HL-60 (cell line): ENCODE data around the gene FCAMR.

ENCODE experiments used
- DNase-seq, 2 experiments: peaks; one replicate each; pipeline ENCODE4 v3.0.0-alpha.2; 2010 to 2020; ENCODE audit warnings: low read depth in 1 of 2, low spot score in 1 of 2
- H3K27ac ChIP-seq: fragments of 250-450 bp; sonication (Bioruptor Pico); replicated peaks from 2 replicates; pipeline ENCODE4 v1.5.1; 2020; ENCODE audit warnings: mild to moderate bottlenecking, moderate library complexity
- H3K27me3 ChIP-seq: fragments of 250-450 bp; sonication (Bioruptor Pico); 2 replicates; pipeline ENCODE4 v1.5.1; 2021; ENCODE audit warnings: mild to moderate bottlenecking, moderate library complexity; ENCODE audit not compliant: insufficient read depth, poor library complexity, severe bottlenecking
- H3K4me3 ChIP-seq: replicated peaks from 2 replicates; pipeline ENCODE4 v1.5.1; 2011; ENCODE audit warnings: mild to moderate bottlenecking, control low read depth, low read length; ENCODE audit not compliant: insufficient read depth
- GABPA ChIP-seq: IDR thresholded peaks from 2 replicates; pipeline ENCODE4 v1.6.1; 2012; ENCODE audit warnings: low read depth
- POLR2AphosphoS5 ChIP-seq: IDR thresholded peaks from 2 replicates; pipeline ENCODE4 v1.6.1; 2012; ENCODE audit warnings: low read depth
- SPI1 ChIP-seq: IDR thresholded peaks from 2 replicates; pipeline ENCODE4 v1.6.1; 2012; ENCODE audit warnings: low read depth, mild to moderate bottlenecking, borderline replicate concordance
- TF ChIP-seq, protein P1 (sequence below): IDR thresholded peaks from 2 replicates; pipeline ENCODE4 v1.6.1; 2012; ENCODE audit warnings: low read depth; ENCODE audit not compliant: insufficient replicate concordance
- TF ChIP-seq, protein P2 (sequence below): IDR thresholded peaks from one replicate; pipeline ENCODE4 v1.5.1; 2011; ENCODE audit warnings: low read length, control low read depth, inconsistent platforms; ENCODE audit not compliant: insufficient read depth

The FCAMR gene

DNA sequence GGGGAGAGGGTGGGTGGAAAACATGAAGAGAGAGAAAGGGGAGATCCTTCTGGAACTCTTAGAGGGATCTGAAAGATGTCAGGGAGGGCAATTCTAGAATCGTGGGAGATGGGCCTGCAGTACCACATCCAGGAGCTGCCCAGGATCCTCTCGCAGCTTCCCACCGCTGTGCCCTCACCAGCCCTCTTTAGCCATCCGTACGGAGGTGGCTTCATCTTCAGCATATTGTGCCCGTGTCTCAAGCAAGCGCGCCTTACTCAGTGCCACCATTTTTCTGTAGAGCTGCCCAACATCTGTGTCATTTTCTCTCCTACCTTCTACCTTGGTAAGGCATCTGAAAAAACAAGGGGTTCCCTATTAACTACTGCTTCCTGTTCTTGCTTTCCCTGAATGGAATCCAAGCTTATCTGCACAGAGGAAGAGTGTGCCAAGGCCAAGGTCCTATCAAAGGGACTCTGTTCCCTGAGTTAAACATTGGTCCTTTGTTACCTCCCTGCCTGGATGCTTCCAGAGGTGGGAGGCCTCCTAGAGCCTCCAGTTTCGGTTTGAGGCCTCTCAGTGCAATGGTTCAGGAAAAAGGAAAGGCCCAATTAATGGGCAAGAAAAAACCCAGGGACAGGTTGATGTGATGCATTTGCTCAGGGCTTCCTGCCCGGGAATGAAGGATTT, 39.1 kb upstream of the FCAMR start:
- no peak for DNase-seq
- H3K27me3 ChIP-seq, result no peaks in the 10 kb centered on the region
- TF ChIP-seq GABPA (no peak), SPI1 (no peak), POLR2AphosphoS5 (no peak)
- TF ChIP-seq, protein P1, sequence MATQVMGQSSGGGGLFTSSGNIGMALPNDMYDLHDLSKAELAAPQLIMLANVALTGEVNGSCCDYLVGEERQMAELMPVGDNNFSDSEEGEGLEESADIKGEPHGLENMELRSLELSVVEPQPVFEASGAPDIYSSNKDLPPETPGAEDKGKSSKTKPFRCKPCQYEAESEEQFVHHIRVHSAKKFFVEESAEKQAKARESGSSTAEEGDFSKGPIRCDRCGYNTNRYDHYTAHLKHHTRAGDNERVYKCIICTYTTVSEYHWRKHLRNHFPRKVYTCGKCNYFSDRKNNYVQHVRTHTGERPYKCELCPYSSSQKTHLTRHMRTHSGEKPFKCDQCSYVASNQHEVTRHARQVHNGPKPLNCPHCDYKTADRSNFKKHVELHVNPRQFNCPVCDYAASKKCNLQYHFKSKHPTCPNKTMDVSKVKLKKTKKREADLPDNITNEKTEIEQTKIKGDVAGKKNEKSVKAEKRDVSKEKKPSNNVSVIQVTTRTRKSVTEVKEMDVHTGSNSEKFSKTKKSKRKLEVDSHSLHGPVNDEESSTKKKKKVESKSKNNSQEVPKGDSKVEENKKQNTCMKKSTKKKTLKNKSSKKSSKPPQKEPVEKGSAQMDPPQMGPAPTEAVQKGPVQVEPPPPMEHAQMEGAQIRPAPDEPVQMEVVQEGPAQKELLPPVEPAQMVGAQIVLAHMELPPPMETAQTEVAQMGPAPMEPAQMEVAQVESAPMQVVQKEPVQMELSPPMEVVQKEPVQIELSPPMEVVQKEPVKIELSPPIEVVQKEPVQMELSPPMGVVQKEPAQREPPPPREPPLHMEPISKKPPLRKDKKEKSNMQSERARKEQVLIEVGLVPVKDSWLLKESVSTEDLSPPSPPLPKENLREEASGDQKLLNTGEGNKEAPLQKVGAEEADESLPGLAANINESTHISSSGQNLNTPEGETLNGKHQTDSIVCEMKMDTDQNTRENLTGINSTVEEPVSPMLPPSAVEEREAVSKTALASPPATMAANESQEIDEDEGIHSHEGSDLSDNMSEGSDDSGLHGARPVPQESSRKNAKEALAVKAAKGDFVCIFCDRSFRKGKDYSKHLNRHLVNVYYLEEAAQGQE, result no peak
- TF ChIP-seq, protein P2, sequence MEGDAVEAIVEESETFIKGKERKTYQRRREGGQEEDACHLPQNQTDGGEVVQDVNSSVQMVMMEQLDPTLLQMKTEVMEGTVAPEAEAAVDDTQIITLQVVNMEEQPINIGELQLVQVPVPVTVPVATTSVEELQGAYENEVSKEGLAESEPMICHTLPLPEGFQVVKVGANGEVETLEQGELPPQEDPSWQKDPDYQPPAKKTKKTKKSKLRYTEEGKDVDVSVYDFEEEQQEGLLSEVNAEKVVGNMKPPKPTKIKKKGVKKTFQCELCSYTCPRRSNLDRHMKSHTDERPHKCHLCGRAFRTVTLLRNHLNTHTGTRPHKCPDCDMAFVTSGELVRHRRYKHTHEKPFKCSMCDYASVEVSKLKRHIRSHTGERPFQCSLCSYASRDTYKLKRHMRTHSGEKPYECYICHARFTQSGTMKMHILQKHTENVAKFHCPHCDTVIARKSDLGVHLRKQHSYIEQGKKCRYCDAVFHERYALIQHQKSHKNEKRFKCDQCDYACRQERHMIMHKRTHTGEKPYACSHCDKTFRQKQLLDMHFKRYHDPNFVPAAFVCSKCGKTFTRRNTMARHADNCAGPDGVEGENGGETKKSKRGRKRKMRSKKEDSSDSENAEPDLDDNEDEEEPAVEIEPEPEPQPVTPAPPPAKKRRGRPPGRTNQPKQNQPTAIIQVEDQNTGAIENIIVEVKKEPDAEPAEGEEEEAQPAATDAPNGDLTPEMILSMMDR, result no peak
- H3K27ac ChIP-seq, result no peak overlapping the region
- no peak overlapping the region for H3K4me3 ChIP-seq

DNA sequence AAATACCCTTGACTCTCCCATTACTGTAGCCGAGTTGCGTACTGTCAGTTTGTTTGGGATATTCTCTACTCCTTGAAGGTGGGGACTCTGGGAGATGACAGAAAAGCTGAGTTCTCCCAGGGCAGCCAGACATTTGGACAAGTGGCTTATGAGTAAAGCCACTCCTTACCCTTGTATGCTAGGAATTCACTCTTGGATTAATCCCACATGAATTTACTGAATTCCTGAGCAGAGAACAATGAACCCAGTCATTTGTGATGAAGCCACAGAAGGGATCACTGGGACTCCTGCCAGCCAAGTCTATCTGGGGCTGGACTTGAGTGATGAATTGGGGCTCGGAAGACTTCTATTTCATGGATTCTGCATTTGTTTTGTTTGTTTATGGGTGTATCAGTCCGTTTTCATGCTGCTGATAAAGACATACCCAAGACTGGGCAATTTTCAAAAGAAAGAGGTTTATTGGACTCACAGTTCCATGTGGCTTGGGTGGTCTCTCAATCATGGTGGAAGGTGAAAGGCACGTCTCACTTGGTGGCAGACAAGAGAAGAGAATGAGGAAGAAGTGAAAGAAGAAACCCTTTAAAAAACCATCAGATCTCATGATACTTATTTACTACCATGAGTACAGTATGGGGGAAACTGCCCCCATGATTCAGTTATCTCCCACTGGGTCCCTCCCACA, 37.2 kb upstream of the FCAMR start:
- DNase-seq, result no peak
- Histone ChIP-seq H3K27me3 (no peaks in the 10 kb centered on the region), H3K27ac (no peak overlapping the region), H3K4me3 (no peak overlapping the region)
- TF ChIP-seq, protein P2, result no peak
- TF ChIP-seq POLR2AphosphoS5 (no peak), GABPA (no peak), SPI1 (no peak)
- TF ChIP-seq, protein P1, result no peak

DNA sequence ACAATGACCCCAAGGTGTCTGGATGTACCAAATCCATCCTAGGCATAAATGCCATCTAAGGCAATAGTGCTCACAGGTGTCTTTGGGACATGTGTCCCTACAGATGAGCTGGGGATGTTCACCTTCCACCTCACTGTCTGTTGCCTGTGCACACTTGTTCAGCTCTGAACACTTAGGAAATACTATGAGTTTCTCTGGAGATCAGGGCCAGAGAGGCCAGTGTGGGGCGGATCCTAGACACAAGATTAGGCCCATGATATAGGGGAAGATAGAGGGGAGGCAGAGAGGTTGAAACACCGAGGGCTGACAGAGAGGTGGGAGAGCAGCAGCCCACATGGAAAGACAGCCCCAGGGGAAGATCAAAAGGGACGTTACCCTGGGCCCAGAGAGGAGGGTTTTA, 36.7 kb upstream of the FCAMR start:
- H3K4me3 ChIP-seq, result no peak overlapping the region
- no peak for DNase-seq
- H3K27me3 ChIP-seq, result no peaks in the 10 kb centered on the region
- H3K27ac ChIP-seq, result no peak overlapping the region
- TF ChIP-seq, protein P1, result no peak
- TF ChIP-seq, protein P2, result no peak
- TF ChIP-seq SPI1 (no peak), POLR2AphosphoS5 (no peak), GABPA (no peak)
